Stimulated activated CD4-positive, alpha-beta T cell treated with anti-CD3 and anti-CD28 coated beads, TNF-alpha, amount 100 ng/mL, for 48 hours (primary cell): ENCODE results near the gene BTBD16.

Source experiments
- DNase-seq, 3 donors: peaks; one replicate each; pipeline ENCODE4 v3.0.0-alpha.2; 2020; ENCODE audit warnings: low read depth in 3 of 3

The BTBD16 gene

GRCh38 chr10:122271076-122271475, at the start of gene BTBD16:
TSS of gene BTBD16 (plus strand) at chr10:122271296. CDS start at chr10:122275082, 3,786 bp downstream.
- DNase-seq = no peak

GRCh38 chr10:122221958-122222357, 49.1 kb upstream of the BTBD16 start:
- no peak for DNase-seq

DNA sequence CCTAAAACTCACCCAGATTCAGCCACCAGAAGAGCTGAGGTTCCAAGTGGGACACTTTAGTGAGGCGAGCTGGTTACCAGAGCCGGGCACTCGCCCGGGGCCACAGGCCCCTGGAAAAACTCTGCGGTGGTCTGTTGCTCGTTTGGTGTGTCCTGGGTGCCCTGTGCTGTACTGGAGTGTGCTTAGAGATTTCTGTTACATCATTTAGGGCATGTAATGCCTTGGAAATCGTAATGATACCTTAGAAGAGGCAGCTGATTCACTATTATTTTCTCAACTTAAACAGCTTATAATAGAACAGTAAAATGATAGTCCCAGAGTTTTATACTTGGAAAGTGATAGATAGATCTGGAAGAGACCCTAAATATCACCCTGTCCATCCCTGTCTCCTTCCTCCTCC, 48.5 kb upstream of the BTBD16 start:
- DNase-seq = no peak

- no peak for DNase-seq
These were observed 46.9 kb upstream of the BTBD16 start for GRCh38 chr10:122224159-122224558.

- no peak for DNase-seq
These were observed 45.8 kb upstream of the BTBD16 start for GRCh38 chr10:122225330-122225729.

GRCh38 chr10:122227754-122228153, 43.3 kb upstream of the BTBD16 start:
- DNase-seq = no peak

- no peak for DNase-seq
These were observed 41.4 kb upstream of the BTBD16 start for GRCh38 chr10:122229666-122230065.

- DNase-seq = no peak
These were observed 40.9 kb upstream of the BTBD16 start for GRCh38 chr10:122230222-122230621.

DNA sequence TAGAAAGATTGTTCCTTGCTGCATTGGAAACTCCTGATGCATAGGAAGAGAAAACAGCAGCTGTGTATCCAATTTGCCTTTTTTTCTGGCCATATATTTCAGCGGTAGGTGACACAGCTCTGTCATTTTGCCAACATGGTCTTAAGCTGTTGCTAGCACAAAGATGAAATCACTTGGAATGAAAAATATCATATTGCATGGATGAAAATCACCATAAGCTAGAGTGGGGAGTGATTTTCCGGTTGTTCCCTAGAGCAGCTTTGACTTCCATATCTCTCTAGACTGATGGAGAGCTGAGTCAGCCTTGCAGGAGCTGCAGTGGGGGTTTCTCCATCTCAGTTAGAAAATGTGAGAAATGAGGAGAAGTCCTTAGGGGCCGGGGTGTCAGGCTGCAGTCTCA, 38.3 kb upstream of the BTBD16 start:
- DNase-seq = no peak

- no peak for DNase-seq
These were observed 37.2 kb upstream of the BTBD16 start for GRCh38 chr10:122233857-122234348.

GRCh38 chr10:122234416-122234815, 36.7 kb upstream of the BTBD16 start:
- no peak for DNase-seq

- no peak for DNase-seq
These were observed 34.3 kb upstream of the BTBD16 start for GRCh38 chr10:122236690-122237306.

GRCh38 chr10:122237331-122237990, 33.6 kb upstream of the BTBD16 start:
- no peak for DNase-seq

- DNase-seq = no peak
These were observed 31.4 kb upstream of the BTBD16 start for GRCh38 chr10:122239578-122240257.

DNA sequence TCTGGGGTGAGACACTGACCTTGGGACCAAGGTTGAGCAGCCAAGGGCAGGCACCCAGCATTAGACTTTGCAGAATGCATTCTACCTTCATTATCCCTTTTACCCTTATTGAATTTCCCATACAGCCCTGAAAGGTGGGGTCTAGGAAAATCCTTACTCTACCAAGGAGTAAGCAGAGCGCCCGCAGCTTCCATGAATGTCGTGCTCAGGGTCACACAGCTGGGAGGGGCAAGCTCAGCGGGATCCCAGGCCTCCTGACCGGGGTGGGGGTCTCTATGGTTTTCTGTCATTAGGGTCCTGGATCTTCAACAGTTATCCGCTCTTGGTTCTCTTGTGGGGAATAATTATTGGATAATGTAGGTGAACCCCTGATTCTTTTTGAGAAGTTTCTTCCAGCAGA, 30.7 kb upstream of the BTBD16 start:
- DNase-seq = no peak

- DNase-seq = no peak
These were observed 29.3 kb upstream of the BTBD16 start for GRCh38 chr10:122241836-122242235.

DNA sequence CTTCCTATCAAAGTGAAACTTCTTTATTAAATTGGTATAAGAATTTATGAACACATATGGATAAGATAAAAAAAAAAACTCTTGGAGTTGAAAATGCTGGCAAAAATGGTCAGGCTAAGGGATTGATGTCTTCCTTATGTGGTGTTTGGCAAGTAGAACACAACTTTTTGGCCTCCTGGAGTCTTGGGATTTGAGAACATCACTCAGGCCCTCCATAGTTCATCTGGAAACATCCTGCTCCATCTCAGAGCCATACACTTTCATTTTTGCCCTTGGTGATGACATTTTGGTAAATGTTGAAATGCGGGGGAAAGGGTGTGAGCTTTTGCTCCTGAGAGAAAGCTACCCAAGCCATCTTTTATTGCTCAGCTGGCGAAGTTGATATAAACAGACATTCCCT, 27.5 kb upstream of the BTBD16 start:
- no peak for DNase-seq

- DNase-seq = no peak
These were observed 26.8 kb upstream of the BTBD16 start for GRCh38 chr10:122244001-122244975.

GRCh38 chr10:122245136-122245535, 26.0 kb upstream of the BTBD16 start:
- DNase-seq = no peak

DNA sequence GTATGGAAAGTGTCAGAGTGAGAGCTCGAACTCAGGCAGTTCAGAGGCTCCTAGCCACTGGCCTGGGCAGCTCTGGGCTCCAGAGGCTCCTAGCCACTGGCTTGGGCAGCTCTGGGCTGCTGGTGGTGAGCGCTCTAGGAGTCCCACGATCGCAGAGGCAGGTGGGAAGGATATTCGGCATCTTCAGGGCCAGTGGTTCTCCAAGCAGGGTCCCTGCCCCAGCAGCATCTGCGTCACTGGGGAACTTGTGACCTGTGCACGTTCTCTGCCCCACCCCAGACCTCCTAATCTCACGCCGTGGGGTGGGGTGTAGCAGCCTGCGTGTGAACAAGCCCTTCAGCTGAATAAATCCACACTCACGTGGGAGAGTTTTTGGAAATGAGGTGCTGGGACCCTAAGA, 25.2 kb upstream of the BTBD16 start:
- DNase-seq = no peak

DNA sequence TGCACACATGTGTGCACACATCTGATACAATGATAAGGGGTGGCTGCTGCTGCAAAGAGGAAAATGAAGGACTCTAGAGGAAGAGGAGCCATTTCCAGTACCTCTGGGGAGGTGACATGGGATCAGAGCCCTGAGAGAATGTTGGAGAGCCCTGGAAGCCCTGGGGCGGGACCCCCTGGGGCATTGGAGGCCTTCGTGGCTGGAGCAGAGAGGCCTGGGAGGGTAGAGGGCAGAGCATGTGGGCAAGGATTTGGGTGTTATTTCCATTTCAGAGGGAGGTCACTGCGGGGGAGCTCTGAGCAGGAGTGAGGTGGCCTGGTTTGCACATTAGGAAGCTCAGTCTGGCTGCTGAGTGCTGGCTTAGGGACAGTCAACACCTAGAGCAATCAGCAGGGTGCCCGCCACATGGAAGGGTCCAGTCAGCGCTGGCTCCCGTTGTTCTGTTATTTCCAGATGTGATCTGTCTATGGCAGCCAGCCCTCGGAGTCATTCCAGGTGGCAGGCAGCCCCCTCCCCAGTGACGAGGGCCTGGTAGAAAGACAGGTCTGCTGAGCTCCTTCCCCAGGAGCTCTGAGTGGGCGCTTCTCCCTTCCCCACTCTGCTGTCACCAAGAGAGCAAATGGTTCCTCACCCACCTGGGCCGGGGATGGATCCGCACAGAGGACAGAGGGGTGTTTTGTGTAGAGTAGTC, 24.1 kb upstream of the BTBD16 start:
- no peak for DNase-seq
